ACC112 (cell line): ENCODE data around the gene HRC.
"Not testable (repeated sequence)": the region's sequence is repeated elsewhere in the genome, so short reads cannot be mapped to it uniquely, and the experiment has no call there.

ENCODE experiments used
- H2AFZ ChIP-seq: fragments of 200-600 bp; sonication (generic); one replicate; pipeline ENCODE4 v1.6.0; 2017; ENCODE audit warnings: antibody characterized with exemption, low read length; ENCODE audit not compliant: unreplicated experiment
- H3K27ac ChIP-seq: fragments of 200-600 bp; sonication (generic); 2 replicates; pipeline ENCODE4 v1.5.1; 2014; ENCODE audit warnings: low read depth, mild to moderate bottlenecking, antibody characterized with exemption, low read length, moderate library complexity
- H3K27me3 ChIP-seq: fragments of 200-600 bp; sonication (generic); 2 replicates; pipeline ENCODE4 v1.6.1; 2014; ENCODE audit warnings: mild to moderate bottlenecking, antibody characterized with exemption, low read length, moderate library complexity, mixed read lengths; ENCODE audit not compliant: insufficient read depth
- H3K36me3 ChIP-seq: fragments of 200-600 bp; sonication (generic); 2 replicates; pipeline ENCODE4 v1.6.1; 2016; ENCODE audit warnings: mild to moderate bottlenecking, antibody characterized with exemption, low read length, moderate library complexity, mixed read lengths; ENCODE audit not compliant: insufficient read depth
- H3K4me1 ChIP-seq: fragments of 200-600 bp; sonication (generic); one replicate; pipeline ENCODE4 v1.6.1; 2016; ENCODE audit warnings: low read length, mixed read lengths; ENCODE audit not compliant: insufficient read depth, unreplicated experiment, control insufficient read depth
- H3K4me3 ChIP-seq: fragments of 200-600 bp; sonication (generic); 2 replicates; pipeline ENCODE4 v1.5.1; 2014; ENCODE audit warnings: mild to moderate bottlenecking, low read depth, low read length
- H3K79me2 ChIP-seq: fragments of 200-600 bp; sonication (generic); one replicate; pipeline ENCODE4 v1.6.0; 2016; ENCODE audit warnings: low read length; ENCODE audit not compliant: control insufficient read depth, unreplicated experiment, insufficient read depth

Gene HRC

DNA sequence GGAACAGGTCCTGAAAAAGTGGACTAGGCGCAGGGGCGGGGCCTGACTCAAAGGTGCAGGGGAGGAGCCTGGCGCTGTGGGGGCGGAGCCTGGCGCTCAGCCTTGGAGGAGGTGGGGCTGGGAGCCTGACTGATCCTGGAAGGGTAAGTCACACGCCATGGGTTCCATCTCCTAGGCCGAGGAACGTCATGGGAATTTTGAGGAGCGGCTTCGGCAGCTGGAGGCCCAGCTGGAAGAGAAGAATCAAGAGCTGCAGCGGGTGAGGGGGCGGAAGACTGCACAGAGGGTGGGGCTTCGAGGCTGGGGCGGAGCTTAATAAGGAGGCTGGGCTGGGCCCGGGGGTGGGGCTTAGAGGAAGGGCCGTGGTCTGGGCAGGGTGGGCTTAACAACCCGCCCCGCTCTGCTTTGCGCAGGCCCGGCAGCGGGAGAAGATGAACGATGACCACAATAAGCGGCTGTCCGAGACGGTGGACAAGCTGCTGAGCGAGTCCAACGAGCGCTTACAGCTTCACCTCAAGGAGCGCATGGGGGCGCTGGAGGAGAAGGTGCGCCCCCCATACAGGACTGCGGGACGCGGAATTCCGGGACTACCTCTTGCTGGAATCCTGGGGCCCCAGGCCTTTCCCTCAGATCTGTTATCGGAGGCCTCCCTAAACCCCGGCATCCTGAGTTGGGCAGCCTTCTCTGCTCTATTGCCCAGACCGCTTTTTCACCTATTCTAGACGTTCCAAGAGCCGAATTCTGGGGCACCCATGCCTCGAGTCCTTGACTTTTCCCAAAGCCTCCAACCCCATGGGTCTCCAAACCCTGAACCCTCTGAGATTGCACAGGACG, 21.4 kb downstream of the HRC start:
- Histone ChIP-seq H3K79me2 (no peaks in the 10 kb centered on the region), H3K4me1 (no peaks in the 10 kb centered on the region), H3K4me3 (peak overlapping the region; percentile 17; the same call in 1 of the 2 replicates), H2AFZ (no peak overlapping the region), H3K27me3 (no peaks in the 10 kb centered on the region), H3K27ac (no peak overlapping the region), H3K36me3 (no peaks in the 10 kb centered on the region)

DNA sequence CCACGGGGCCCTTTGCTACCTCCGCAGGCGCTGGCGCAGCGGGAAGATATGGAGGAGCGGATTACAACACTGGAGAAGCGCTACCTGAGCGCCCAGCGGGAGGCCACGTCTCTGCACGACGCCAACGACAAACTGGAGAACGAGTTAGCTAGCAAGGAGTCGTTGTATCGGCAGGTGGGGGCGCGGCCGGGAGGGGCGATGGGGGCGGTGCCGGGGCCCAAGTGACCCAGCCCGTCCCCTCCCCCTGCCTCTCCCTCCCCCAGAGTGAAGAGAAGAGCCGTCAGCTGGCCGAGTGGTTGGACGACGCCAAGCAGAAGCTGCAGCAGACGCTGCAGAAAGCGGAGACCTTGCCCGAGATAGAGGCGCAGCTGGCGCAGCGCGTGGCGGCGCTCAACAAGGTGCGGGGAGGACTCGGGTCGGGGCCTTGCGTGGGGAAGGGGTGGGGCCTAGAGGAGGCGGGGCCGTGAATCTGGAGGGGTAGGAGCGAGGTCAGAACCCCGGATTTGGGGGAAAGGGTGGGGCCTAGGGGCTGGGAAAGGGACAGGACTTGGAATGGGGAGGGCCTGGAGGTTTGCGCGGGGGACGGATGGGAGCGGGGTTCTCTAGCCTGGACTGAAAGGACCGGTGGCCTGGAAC, 22.1 kb downstream of the HRC start:
- Histone ChIP-seq H3K36me3 (no peaks in the 10 kb centered on the region), H2AFZ (no peak overlapping the region)

DNA sequence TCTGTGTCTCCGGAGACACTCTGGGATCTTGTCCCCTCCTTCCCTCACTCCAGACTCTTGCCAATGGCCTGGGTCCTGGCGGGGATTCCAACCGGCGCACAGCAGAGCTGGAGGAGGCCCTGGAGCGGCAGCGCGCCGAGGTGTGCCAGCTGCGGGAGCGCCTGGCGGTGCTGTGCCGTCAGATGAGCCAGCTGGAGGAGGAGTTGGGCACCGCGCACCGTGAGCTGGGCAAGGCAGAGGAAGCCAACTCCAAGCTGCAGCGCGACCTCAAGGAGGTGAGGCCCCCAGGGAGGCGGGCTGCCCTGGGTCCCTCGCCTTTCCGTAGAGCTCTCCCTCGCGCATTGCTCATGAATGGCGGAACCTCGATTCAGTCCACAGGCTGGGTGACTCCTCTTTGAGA, 24.9 kb downstream of the HRC start:
- Histone ChIP-seq H3K36me3 (no peaks in the 10 kb centered on the region), H3K79me2 (no peaks in the 10 kb centered on the region), H3K4me3 (no peak overlapping the region), H3K4me1 (no peaks in the 10 kb centered on the region), H3K27me3 (no peaks in the 10 kb centered on the region), H2AFZ (no peak overlapping the region), H3K27ac (no peak overlapping the region)

More for the DNA sequence above, 22.1 kb downstream of the HRC start:
- H3K4me3 ChIP-seq: peak overlapping the region; percentile 17; the same call in 1 of the 2 replicates
- no peak overlapping the region for H3K27ac ChIP-seq
- no peaks in the 10 kb centered on the region for H3K4me1 ChIP-seq
- H3K79me2 ChIP-seq: no peaks in the 10 kb centered on the region
- no peaks in the 10 kb centered on the region for H3K27me3 ChIP-seq

DNA sequence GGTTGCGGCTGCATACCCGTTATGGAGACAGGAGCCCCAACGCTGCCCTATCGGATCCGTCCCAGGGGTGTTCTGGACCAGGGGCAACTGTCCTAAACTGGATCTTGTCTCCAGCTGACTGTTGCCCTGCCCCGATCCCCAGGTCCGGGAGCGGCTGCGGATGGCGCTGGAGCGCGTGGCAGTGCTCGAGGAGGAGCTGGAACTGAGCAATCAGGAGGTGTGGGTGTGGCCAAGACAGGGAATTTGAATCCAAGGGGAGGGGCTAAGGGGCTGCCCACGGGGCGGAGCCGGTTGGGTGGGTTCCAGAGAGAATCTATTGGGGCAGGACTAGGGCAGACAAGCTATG, 26.0 kb downstream of the HRC start:
- Histone ChIP-seq H3K27ac (no peak overlapping the region), H3K27me3 (no peaks in the 10 kb centered on the region), H3K4me3 (no peak overlapping the region), H3K79me2 (no peaks in the 10 kb centered on the region), H2AFZ (no peak overlapping the region), H3K36me3 (no peaks in the 10 kb centered on the region), H3K4me1 (no peaks in the 10 kb centered on the region)

DNA sequence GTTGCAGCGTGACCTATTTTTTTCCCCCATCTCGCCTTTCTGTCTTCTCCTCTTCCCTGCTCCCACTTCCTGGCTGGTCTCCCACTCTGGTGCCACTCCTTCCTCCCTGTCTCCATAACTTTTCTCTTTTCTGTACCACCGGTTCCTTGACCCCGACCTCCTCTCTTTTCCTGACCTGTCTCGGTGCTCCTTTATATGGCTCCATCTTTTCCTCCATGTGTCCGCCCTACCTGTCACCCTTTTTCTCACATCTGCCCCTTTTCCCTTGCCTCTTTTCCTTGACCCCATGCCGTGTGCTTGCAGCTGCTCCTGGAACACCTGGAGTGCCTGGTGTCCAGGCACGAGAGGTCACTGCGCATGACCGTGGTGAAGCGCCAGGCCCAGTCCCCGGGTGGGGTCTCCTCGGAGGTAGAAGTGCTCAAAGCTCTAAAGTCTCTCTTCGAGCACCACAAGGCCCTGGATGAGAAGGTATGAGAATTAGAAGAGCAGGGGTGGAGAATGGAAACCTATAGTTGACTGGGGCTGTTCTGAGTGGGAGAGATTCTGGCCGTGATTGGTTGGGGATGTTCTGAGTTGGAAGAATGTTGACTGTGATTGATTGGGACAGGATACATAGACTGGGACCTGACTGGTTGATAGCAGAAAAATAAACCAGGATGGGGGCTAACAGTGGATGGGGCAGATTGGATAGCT, 26.5 kb downstream of the HRC start:
- Histone ChIP-seq H3K4me1 (no peaks in the 10 kb centered on the region), H3K4me3 (peak overlapping the region; percentile 70), H2AFZ (no peak overlapping the region), H3K36me3 (no peaks in the 10 kb centered on the region), H3K79me2 (no peaks in the 10 kb centered on the region), H3K27ac (no peak overlapping the region), H3K27me3 (no peaks in the 10 kb centered on the region)

DNA sequence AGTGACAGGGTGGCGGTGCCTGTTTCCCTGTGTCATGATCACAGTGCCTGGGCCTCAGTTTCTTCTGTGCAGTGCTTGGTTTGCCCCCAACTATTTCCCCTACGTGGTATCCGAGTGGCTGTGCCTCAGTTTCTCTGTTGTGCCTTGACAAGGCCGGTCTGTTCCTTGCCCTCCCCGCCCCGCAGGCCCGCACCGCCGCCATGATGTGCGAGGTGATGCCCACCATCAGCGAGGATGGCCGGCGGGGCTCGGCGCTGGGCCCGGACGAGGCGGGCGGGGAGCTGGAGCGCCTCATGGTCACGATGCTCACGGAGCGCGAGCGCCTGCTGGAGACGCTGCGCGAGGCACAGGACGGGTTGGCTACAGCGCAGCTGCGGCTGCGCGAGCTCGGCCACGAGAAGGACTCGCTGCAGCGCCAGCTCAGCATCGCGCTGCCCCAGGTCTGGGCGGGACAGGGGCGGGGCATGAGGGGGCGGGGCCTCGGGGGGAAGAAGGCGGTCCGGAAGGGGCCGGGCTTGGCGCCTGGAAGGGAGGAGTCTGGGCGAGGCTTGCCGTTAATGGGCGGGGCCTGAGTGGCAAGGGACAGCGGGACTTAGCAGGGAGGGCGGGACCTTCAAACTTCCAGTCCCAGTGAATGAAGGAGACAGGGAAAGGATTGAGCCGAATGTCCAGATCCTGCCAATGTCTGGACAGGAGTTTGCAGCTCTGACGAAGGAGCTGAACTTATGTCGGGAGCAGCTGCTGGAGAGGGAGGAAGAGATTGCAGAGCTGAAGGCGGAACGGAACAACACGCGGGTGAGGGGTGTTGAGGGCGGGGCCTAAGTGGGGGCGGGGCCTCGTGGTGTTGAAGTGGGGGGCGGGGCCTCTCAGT, 27.3 kb downstream of the HRC start:
- H3K27ac ChIP-seq: peak overlapping the region; percentile 17; the same call in 1 of the 2 replicates
- H2AFZ ChIP-seq: peak overlapping the region; percentile 72

DNA sequence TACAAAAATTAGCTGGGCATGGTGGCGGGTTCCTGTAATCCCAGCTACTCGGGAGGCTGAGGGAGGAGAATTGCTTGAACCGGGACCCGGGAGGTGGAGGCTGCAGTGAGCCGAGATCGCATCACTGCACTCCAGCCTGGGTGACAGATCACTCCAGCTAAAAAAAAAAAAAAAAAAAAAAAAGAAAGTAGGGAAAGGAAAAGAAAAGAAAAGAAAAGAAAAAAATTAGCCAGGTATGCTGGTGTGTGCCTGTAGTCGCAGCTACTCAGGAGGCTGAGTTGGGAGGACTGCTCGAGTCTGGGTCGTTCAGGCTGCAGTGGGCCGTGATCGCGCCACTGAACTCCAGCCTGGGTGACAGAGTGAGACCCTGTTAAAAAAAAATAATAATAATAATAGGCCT, 28.0 kb downstream of the HRC start:
- not testable (repeated sequence) for H3K79me2 ChIP-seq, H3K4me3 ChIP-seq, H3K4me1 ChIP-seq, H3K36me3 ChIP-seq, H2AFZ ChIP-seq, H3K27me3 ChIP-seq, H3K27ac ChIP-seq

More for the DNA sequence above, 27.3 kb downstream of the HRC start:
- H3K27me3 ChIP-seq: no peaks in the 10 kb centered on the region
- peak overlapping the region; percentile 70 for H3K4me3 ChIP-seq
- H3K36me3 ChIP-seq: no peaks in the 10 kb centered on the region
- no peaks in the 10 kb centered on the region for H3K4me1 ChIP-seq
- no peaks in the 10 kb centered on the region for H3K79me2 ChIP-seq

DNA sequence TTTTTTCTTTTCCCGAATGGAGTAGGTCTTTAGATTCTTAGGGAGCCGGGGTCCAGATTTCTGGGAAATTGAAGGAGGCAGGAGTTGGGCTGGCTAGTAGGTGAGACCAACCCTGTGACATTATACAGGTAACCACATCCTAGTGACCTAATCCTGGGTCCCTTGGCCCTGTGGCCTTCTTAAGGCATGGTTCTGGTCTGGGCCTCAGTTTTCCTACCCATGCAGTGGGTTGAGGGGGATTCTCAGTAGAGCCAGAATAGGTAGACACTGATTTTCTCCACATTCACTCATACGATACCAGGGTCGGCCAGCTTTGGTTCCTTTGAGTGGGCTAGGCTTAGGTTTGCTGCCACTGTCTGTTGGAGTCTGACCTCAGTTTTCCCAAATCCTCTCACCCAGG, 28.6 kb downstream of the HRC start:
- H3K36me3 ChIP-seq: no peaks in the 10 kb centered on the region
- no peaks in the 10 kb centered on the region for H3K27me3 ChIP-seq
- no peak overlapping the region for H2AFZ ChIP-seq
- no peak overlapping the region for H3K4me3 ChIP-seq
- no peak overlapping the region for H3K27ac ChIP-seq
- H3K79me2 ChIP-seq: no peaks in the 10 kb centered on the region
- no peaks in the 10 kb centered on the region for H3K4me1 ChIP-seq

DNA sequence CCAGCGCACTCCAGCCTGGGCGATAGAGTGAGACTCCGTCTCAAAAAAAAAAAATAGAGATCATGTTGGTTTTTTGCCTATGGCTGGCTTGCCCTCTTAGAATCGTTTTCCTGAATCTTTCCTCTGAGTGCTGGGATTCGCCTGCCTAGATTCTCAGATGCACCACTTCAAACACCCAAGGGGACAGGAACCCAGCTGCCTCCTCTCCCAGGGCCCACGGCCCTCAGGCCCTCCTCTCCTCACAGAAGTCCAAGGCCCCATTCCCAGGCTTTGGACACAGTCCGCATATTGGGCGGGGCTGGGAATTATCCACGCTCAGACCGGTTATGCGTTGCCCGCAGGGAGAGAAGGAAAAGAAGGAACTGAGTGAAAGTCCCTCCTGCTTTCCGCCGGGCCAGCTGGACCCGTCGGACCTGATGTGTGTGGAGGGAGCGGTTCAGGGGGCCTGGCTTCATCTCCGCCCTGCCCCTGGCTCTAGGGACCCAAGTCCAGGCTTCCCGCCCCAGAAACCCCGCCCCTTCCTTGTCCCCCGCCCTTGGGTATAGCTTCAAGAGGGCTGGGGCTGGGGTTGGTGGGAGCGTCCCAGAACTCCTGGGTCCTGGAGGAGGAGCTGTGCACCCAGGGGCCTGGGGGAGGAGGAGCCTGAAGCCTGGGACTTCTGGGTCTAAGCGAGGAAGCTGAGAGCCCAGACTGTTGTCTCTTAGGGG, 30.0 kb downstream of the HRC start:
- H3K4me3 ChIP-seq: no peak overlapping the region
- no peak overlapping the region for H2AFZ ChIP-seq
- H3K4me1 ChIP-seq: no peaks in the 10 kb centered on the region

DNA sequence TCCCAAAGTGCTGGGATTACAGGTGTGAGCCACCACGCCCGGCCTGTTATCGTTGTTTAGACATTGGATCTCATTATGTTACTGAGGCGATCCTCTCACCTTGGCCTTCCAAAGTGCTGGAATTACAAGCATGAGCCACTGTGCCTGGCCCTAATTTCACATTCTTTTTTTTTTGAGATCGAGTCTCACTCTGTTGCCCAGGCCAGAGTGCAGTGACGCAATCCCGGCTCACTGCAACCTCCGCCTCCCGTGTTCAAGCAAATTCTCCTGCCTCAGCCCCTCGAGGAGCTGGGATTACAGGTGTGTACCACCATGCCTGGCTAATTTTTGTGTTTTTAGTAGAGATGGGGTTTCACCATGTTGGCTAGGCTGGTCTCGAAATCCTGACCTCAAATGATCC, 31.9 kb downstream of the HRC start:
- not testable (repeated sequence) for H3K36me3 ChIP-seq, H3K27me3 ChIP-seq, H3K4me1 ChIP-seq, H3K27ac ChIP-seq, H3K79me2 ChIP-seq, H2AFZ ChIP-seq, H3K4me3 ChIP-seq

More for the DNA sequence above, 30.0 kb downstream of the HRC start:
- H3K27me3 ChIP-seq: peaks cover 8% of the 10 kb centered on the region
- H3K36me3 ChIP-seq: no peaks in the 10 kb centered on the region
- no peak overlapping the region for H3K27ac ChIP-seq
- H3K79me2 ChIP-seq: no peaks in the 10 kb centered on the region
